HCT116 (cell line): ENCODE results near the gene MAPK4. TPM values are rescaled to one million over a fixed set of nuclear protein-coding genes. Genes with fewer than 3 reads are reported as not detected.
"Not testable (repeated sequence)": the region's sequence is repeated elsewhere in the genome, so short reads cannot be mapped to it uniquely, and the experiment has no call there.

ENCODE experiments used
- ATAC-seq: fragments of 200-7000 bp; cut with Tn5 transposase; 2 replicates; pipeline ENCODE4 v1.9.1; 2020; ENCODE audit warnings: mild to moderate bottlenecking, moderate library complexity
- BruUV-seq: library from RNA; stranded (reverse); fragments of 400-500 nt; replicated peaks from 2 replicates; lab custom pipeline; 2021; lab: Mats Ljungman, UMichigan
- CTCF ChIA-PET: fragments of 300-600 bp; sonication (Branson Sonifier 250); formaldehyde crosslinking; loops from one replicate; lab custom pipeline; 2021; ENCODE audit warnings: antibody characterized with exemption; lab: Charles Lee
- POLR2A ChIA-PET: fragments of 300-600, 350-600 bp; sonication (Branson Sonifier 250); formaldehyde crosslinking; loops from one replicate; lab custom pipeline; 2021; ENCODE audit warnings: antibody characterized with exemption; lab: Charles Lee
- RAD21 ChIA-PET, 2 experiments: fragments of 300-600 bp; sonication (Branson Sonifier 250); formaldehyde crosslinking; loops; one replicate each; lab custom pipeline; 2023; ENCODE audit warnings: low total read pairs in 2 of 2; ENCODE audit not compliant: uncharacterized antibody in 2 of 2, unreplicated experiment in 2 of 2, low non-redundant PET in 1 of 2; lab: Charles Lee
- DNase-seq: peaks from one replicate; pipeline ENCODE4 v3.0.0-alpha.2; 2010; ENCODE audit warnings: low read depth, low spot score
- H2AFZ ChIP-seq: fragments of 200-600 bp; shearing (Covaris generic), sonication (generic); 2 replicates; pipeline ENCODE4 v1.6.1; 2017; ENCODE audit warnings: low read depth, mixed run types, mixed read lengths, antibody characterized with exemption, low read length; ENCODE audit not compliant: poor library complexity, severe bottlenecking
- H3K27ac ChIP-seq: 2 replicates; pipeline ENCODE4 v1.5.1; 2012; ENCODE audit warnings: low read depth, low read length
- H3K27me3 ChIP-seq: fragments of 200-600 bp; sonication (generic); 2 replicates; pipeline ENCODE4 v1.6.1; 2016; ENCODE audit warnings: mixed run types, low read length, mixed read lengths; ENCODE audit not compliant: insufficient read depth
- H3K36me3 ChIP-seq, 2 experiments: fragments of 200-500 bp in 1 of 2; fragments of 200-600 bp in 1 of 2; sonication (Bioruptor generic) in 1 of 2; sonication (generic) in 1 of 2; 2 replicates each; pipeline versions ENCODE4 v1.5.1 to v1.6.1; 2014 to 2016; ENCODE audit warnings: low read length in 2 of 2, inconsistent platforms in 1 of 2, mixed read lengths in 1 of 2, mixed run types in 1 of 2; ENCODE audit not compliant: insufficient read depth in 2 of 2, control insufficient read depth in 1 of 2
- H3K4me1 ChIP-seq, 2 experiments: fragments of 200-600 bp in 1 of 2; sonication (generic) in 1 of 2; 2 replicates each; pipeline versions ENCODE4 v1.5.1 to v1.6.1; 2012 to 2017; ENCODE audit warnings: low read length in 2 of 2, inconsistent platforms in 1 of 2, mild to moderate bottlenecking in 1 of 2, mixed read lengths in 1 of 2, mixed run types in 1 of 2, moderate library complexity in 1 of 2; ENCODE audit not compliant: insufficient read depth in 2 of 2, control insufficient read depth in 1 of 2
- H3K4me2 ChIP-seq: fragments of 200-600 bp; sonication (generic); 2 replicates; pipeline ENCODE4 v1.6.1; 2017; ENCODE audit warnings: mixed run types, low read length, mixed read lengths
- H3K4me3 ChIP-seq, 2 experiments: fragments of 200-600 bp in 1 of 2; sonication (generic) in 1 of 2; replicated peaks in 1 of 2; 2 replicates each; pipeline ENCODE4 v1.5.1; 2011 to 2016; ENCODE audit warnings: low read length in 2 of 2, control low read depth in 1 of 2, low read depth in 1 of 2, mild to moderate bottlenecking in 1 of 2, mixed read lengths in 1 of 2, mixed run types in 1 of 2
- H3K79me2 ChIP-seq: fragments of 200-600 bp; sonication (generic); 2 replicates; pipeline ENCODE4 v1.6.1; 2017; ENCODE audit warnings: mild to moderate bottlenecking, mixed run types, low read length, moderate library complexity, mixed read lengths; ENCODE audit not compliant: insufficient read depth
- H3K9ac ChIP-seq: fragments of 200-600 bp; sonication (generic); 2 replicates; pipeline ENCODE4 v1.6.1; 2016; ENCODE audit warnings: low read length, mixed read lengths
- H3K9me2 ChIP-seq: fragments of 200-600 bp; sonication (generic), shearing (Covaris generic); 2 replicates; pipeline ENCODE4 v1.6.1; 2017; ENCODE audit warnings: mixed run types, mild to moderate bottlenecking, moderate library complexity; ENCODE audit not compliant: insufficient read depth
- H3K9me3 ChIP-seq, 2 experiments: fragments of 200-500 bp in 1 of 2; fragments of 200-600 bp in 1 of 2; sonication (Bioruptor generic) in 1 of 2; sonication (generic) in 1 of 2; 2 replicates each; pipeline ENCODE4 v1.6.1; 2014 to 2017; ENCODE audit warnings: low read length in 2 of 2, mixed read lengths in 2 of 2, inconsistent platforms in 1 of 2, low read depth in 1 of 2, mild to moderate bottlenecking in 1 of 2, mixed run types in 1 of 2, moderate library complexity in 1 of 2; ENCODE audit not compliant: control insufficient read depth in 1 of 2, insufficient read depth in 1 of 2
- H4K20me1 ChIP-seq: fragments of 200-600 bp; sonication (generic), shearing (Covaris generic); 2 replicates; pipeline ENCODE4 v1.6.1; 2017; ENCODE audit warnings: mixed run types, mild to moderate bottlenecking, moderate library complexity; ENCODE audit not compliant: insufficient read depth
- CTCF ChIP-seq, 3 experiments: fragments of 200-600 bp in 1 of 3; sonication (generic) in 1 of 3; IDR thresholded peaks in 2 of 3; conservative IDR thresholded peaks in 1 of 3; 2 replicates each; pipeline ENCODE4 v1.5.1; 2012 to 2017; ENCODE audit warnings: low read depth in 2 of 3, low read length in 2 of 3, antibody characterized with exemption in 1 of 3, borderline replicate concordance in 1 of 3, control low read depth in 1 of 3, mild to moderate bottlenecking in 1 of 3, mixed read lengths in 1 of 3, mixed run types in 1 of 3, moderate library complexity in 1 of 3; ENCODE audit not compliant: insufficient read depth in 1 of 3
- ELF1 ChIP-seq: IDR thresholded peaks from 2 replicates; pipeline ENCODE4 v1.6.1; 2012; ENCODE audit warnings: low read depth, borderline replicate concordance
- POLR2AphosphoS5 ChIP-seq: IDR thresholded peaks from 2 replicates; pipeline ENCODE4 v1.6.1; 2011; ENCODE audit warnings: mild to moderate bottlenecking, low read depth, low read length, moderate library complexity
- SRF ChIP-seq: IDR thresholded peaks from 2 replicates; pipeline ENCODE4 v1.6.1; 2012; ENCODE audit warnings: low read depth
- intact Hi-C: fragments of 100-400 bp; cut with micrococcal nuclease; formaldehyde crosslinking; loops from 2 replicates; pipeline ENCODE4 v1.10.0; 2022
- total RNA-seq: library from RNA; stranded (reverse); gene quantifications from one replicate; pipeline ENCODE4 v1.2.1, GENCODE V29; 2021; ENCODE audit not compliant: unreplicated experiment

Gene MAPK4
- total RNA-seq, 1 experiment from 2014 or later = 0.89 TPM

- no peak overlapping the region for H3K4me3 ChIP-seq
- intact Hi-C loops = no loop called here
- no TSS peak for BruUV-seq
Measured at GRCh38 chr18:50528806-50529205, 31.1 kb upstream of the MAPK4 start.

GRCh38 chr18:50533822-50534221 is 26.1 kb upstream of the MAPK4 start:
- H3K4me3 ChIP-seq, H3K4me2 ChIP-seq, H2AFZ ChIP-seq, ATAC-seq, RAD21 ChIA-PET, DNase-seq, CTCF ChIA-PET, H4K20me1 ChIP-seq, BruUV-seq, intact Hi-C loops, H3K9ac ChIP-seq, H3K9me3 ChIP-seq, H3K79me2 ChIP-seq, H3K4me1 ChIP-seq, POLR2A ChIA-PET, H3K9me2 ChIP-seq, H3K36me3 ChIP-seq, H3K27ac ChIP-seq: not testable (repeated sequence)
- H3K27me3 ChIP-seq = peaks cover 21% of the 10 kb centered on the region; the same call in 1 of the 2 replicates

More at GRCh38 chr18:50528806-50529205, 31.1 kb upstream of the MAPK4 start:
- H3K9ac ChIP-seq = no peak overlapping the region
- H3K79me2 ChIP-seq = no peaks in the 10 kb centered on the region
- H3K4me2 ChIP-seq = no peak overlapping the region
- H3K9me3 ChIP-seq = no peaks in the 10 kb centered on the region; a peak in 1 of 4 replicates
- no peak overlapping the region for H2AFZ ChIP-seq
- ChIA-PET POLR2A (no interaction called here), CTCF (no interaction called here), RAD21 (no interaction called here)
- H3K27ac ChIP-seq = no peak overlapping the region
- no peaks in the 10 kb centered on the region for H3K9me2 ChIP-seq
- H3K27me3 ChIP-seq = peaks cover 32% of the 10 kb centered on the region; the same call in 1 of the 2 replicates
- DNase-seq = no peak
- no peaks in the 10 kb centered on the region for H4K20me1 ChIP-seq
- no peaks in the 10 kb centered on the region for H3K36me3 ChIP-seq
- no peak for TF ChIP-seq CTCF (IDR thresholded peaks at IDR 0.05 in 2 of 3, conservative IDR thresholded peaks at IDR 0.05 in 1 of 3; ENCODE audit: borderline replicate concordance in 1 of 3, insufficient read depth in 1 of 3, low read depth in 2 of 3, low read length in 2 of 3)
- TF ChIP-seq ELF1 = no peak
- TF ChIP-seq SRF = no peak
- TF ChIP-seq POLR2AphosphoS5 = no peak
- ATAC-seq = no peak
- no peaks in the 10 kb centered on the region for H3K4me1 ChIP-seq

- H3K36me3 ChIP-seq, ATAC-seq, BruUV-seq, H2AFZ ChIP-seq, CTCF ChIA-PET, H3K27me3 ChIP-seq, H3K4me2 ChIP-seq, H3K9ac ChIP-seq, H3K4me1 ChIP-seq, POLR2A ChIA-PET, RAD21 ChIA-PET, H4K20me1 ChIP-seq, H3K27ac ChIP-seq, H3K4me3 ChIP-seq, intact Hi-C loops, H3K79me2 ChIP-seq, H3K9me2 ChIP-seq, H3K9me3 ChIP-seq, DNase-seq: not testable (repeated sequence)
Measured at GRCh38 chr18:50544476-50544875, 15.4 kb upstream of the MAPK4 start.
